ENCODE measurements around the gene BBX.

The BBX gene

GRCh38 chr3:107756649-107757048, 233.9 kb downstream of the BBX start:
- DNase-seq: no peak

GRCh38 chr3:107757140-107757539, 234.4 kb downstream of the BBX start:
- DNase-seq: no peak

GRCh38 chr3:107760144-107760543, 237.4 kb downstream of the BBX start:
- DNase-seq: no peak

GRCh38 chr3:107761391-107761790, 238.6 kb downstream of the BBX start:
- no peak for DNase-seq

- DNase-seq: no peak
These were observed 242.8 kb downstream of the BBX start for GRCh38 chr3:107765524-107765923.

GRCh38 chr3:107767897-107768605, 245.3 kb downstream of the BBX start:
- DNase-seq: no peak

GRCh38 chr3:107769882-107770281, 247.1 kb downstream of the BBX start:
- DNase-seq: no peak

GRCh38 chr3:107772016-107772415, 249.3 kb downstream of the BBX start:
- DNase-seq: no peak

GRCh38 chr3:107775974-107776373, 253.2 kb downstream of the BBX start:
- no peak for DNase-seq

- no peak for DNase-seq
These were observed 258.5 kb downstream of the BBX start for GRCh38 chr3:107781253-107781652.

GRCh38 chr3:107782054-107782453, 259.3 kb downstream of the BBX start:
- DNase-seq: no peak

GRCh38 chr3:107790612-107791011, 267.9 kb downstream of the BBX start:
- DNase-seq: no peak

GRCh38 chr3:107791027-107791426, 268.3 kb downstream of the BBX start:
- DNase-seq: no peak

GRCh38 chr3:107791450-107791849, 268.7 kb downstream of the BBX start:
- DNase-seq: no peak

GRCh38 chr3:107794664-107795443, 272.1 kb downstream of the BBX start:
- DNase-seq: no peak

GRCh38 chr3:107795514-107796094, 272.8 kb downstream of the BBX start:
- DNase-seq: no peak

- DNase-seq: peak; percentile 16
These were observed 274.0 kb downstream of the BBX start for GRCh38 chr3:107796791-107797190.

- DNase-seq: no peak
These were observed 274.8 kb downstream of the BBX start for GRCh38 chr3:107797586-107797985.

- DNase-seq: no peak
These were observed 275.6 kb downstream of the BBX start for GRCh38 chr3:107798381-107798780.

- DNase-seq: no peak
These were observed 277.9 kb downstream of the BBX start for GRCh38 chr3:107800710-107801109.

GRCh38 chr3:107803170-107803569, 280.4 kb downstream of the BBX start:
- DNase-seq: no peak

- DNase-seq: no peak
These were observed 283.3 kb downstream of the BBX start for GRCh38 chr3:107806021-107806420.

GRCh38 chr3:107806536-107806935, 283.8 kb downstream of the BBX start:
- DNase-seq: no peak
